B cell (primary cell): Measurements from ENCODE around the gene MOXD1. TPM values are rescaled to one million over a fixed set of nuclear protein-coding genes. Genes with fewer than 3 reads are reported as not detected.

ENCODE experiments used
- ATAC-seq: fragments of 200-7000 bp; cut with Tn5 transposase; one replicate; pipeline ENCODE4 v1.10.0; 2021; ENCODE audit warnings: low read depth, mild to moderate bottlenecking, moderate number of reproducible peaks, moderate library complexity
- CTCF ChIA-PET: fragments of 350-600 bp; sonication (Branson Sonifier 250); formaldehyde crosslinking; loops from one replicate; lab custom pipeline; 2021; ENCODE audit warnings: antibody characterized with exemption, inconsistent platforms; lab: Charles Lee
- POLR2A ChIA-PET: fragments of 350-600 bp; sonication (Branson Sonifier 250); formaldehyde crosslinking; loops from one replicate; lab custom pipeline; 2021; ENCODE audit warnings: antibody characterized with exemption; lab: Charles Lee
- DNase-seq: peaks from one replicate; pipeline ENCODE4 v3.0.0; 2013
- H2AFZ ChIP-seq: 2 replicates; pipeline ENCODE4 v1.6.1; 2012; ENCODE audit warnings: mild to moderate bottlenecking, low read depth, low read length; ENCODE audit not compliant: insufficient read depth, poor library complexity, severe bottlenecking
- H3K27ac ChIP-seq, 2 donors: 1 replicate in 1 of 2; 2 replicates in 1 of 2; pipeline ENCODE4 v1.5.1; 2012 to 2013; ENCODE audit warnings: low read length in 2 of 2, mild to moderate bottlenecking in 2 of 2, moderate library complexity in 1 of 2
- H3K27me3 ChIP-seq, 4 experiments: fragments of 200-600 bp in 1 of 4; sonication (generic) in 1 of 4; replicated peaks in 1 of 4; 1 replicate in 2 of 4; 2 replicates in 2 of 4; pipeline versions ENCODE4 v1.6.1 to v1.7.0; 2013 to 2016; ENCODE audit warnings: low read length in 3 of 4, mild to moderate bottlenecking in 2 of 4, mixed read lengths in 1 of 4, moderate library complexity in 1 of 4; ENCODE audit not compliant: insufficient read depth in 4 of 4, control insufficient read depth in 3 of 4; ENCODE audit errors: control extremely low read depth in 1 of 4
- H3K36me3 ChIP-seq, 2 experiments: replicated peaks in 1 of 2; 1 replicate in 1 of 2; 2 replicates in 1 of 2; pipeline versions ENCODE4 v1.6.1 to v1.7.1; 2013; ENCODE audit warnings: low read length in 1 of 2; ENCODE audit not compliant: insufficient read depth in 2 of 2, control insufficient read depth in 1 of 2; ENCODE audit errors: control extremely low read depth in 1 of 2, extremely low read depth in 1 of 2
- H3K4me1 ChIP-seq, 2 donors: fragments of 200-600 bp in 1 of 2; sonication (generic) in 1 of 2; 1 replicate in 1 of 2; 2 replicates in 1 of 2; pipeline versions ENCODE4 v1.5.1 to v1.6.1; 2013 to 2017; ENCODE audit warnings: low read length in 2 of 2; ENCODE audit not compliant: control insufficient read depth in 2 of 2, insufficient read depth in 2 of 2
- H3K4me2 ChIP-seq: replicated peaks from 2 replicates; pipeline ENCODE3; 2012; ENCODE audit warnings: mild to moderate bottlenecking, low read depth, low read length; ENCODE audit not compliant: poor library complexity, severe bottlenecking
- H3K4me3 ChIP-seq, 5 experiments: fragments of 200-600 bp in 1 of 5; sonication (generic) in 1 of 5; 1 replicate in 3 of 5; 2 replicates in 2 of 5; pipeline versions ENCODE4 v1.5.1 to v1.7.0; 2011 to 2016; ENCODE audit warnings: low read length in 4 of 5, mild to moderate bottlenecking in 4 of 5, low read depth in 2 of 5, control low read depth in 1 of 5, moderate library complexity in 1 of 5; ENCODE audit not compliant: insufficient read depth in 1 of 5; ENCODE audit errors: control extremely low read depth in 1 of 5, extremely low read depth in 1 of 5
- H3K79me2 ChIP-seq: fragments of 200-600 bp; sonication (generic); one replicate; pipeline ENCODE4 v1.6.0; 2016; ENCODE audit warnings: low read length; ENCODE audit not compliant: control insufficient read depth, insufficient read depth
- H3K9ac ChIP-seq: fragments of 200-600 bp; sonication (generic); 2 replicates; pipeline ENCODE4 v1.6.1; 2017; ENCODE audit warnings: mild to moderate bottlenecking, low read length, moderate library complexity
- H3K9me3 ChIP-seq, 3 donors: one replicate each; pipeline versions ENCODE4 v1.6.1 to v1.7.1; 2013; ENCODE audit warnings: low read length in 2 of 3; ENCODE audit not compliant: control insufficient read depth in 2 of 3, insufficient read depth in 1 of 3; ENCODE audit errors: control extremely low read depth in 1 of 3
- H4K20me1 ChIP-seq: 2 replicates; pipeline ENCODE4 v1.6.0; 2012; ENCODE audit warnings: mild to moderate bottlenecking, low read length; ENCODE audit not compliant: insufficient read depth, control insufficient read depth, poor library complexity, severe bottlenecking
- H3K27ac Mint-ChIP-seq: one replicate; pipeline ENCODE4 v1.8.0; 2021; ENCODE audit warnings: mixed read lengths
- H3K27me3 Mint-ChIP-seq: one replicate; pipeline ENCODE4 v1.8.0; 2021; ENCODE audit warnings: mixed read lengths
- H3K4me1 Mint-ChIP-seq: one replicate; pipeline ENCODE4 v1.8.0; 2021; ENCODE audit warnings: mixed read lengths
- H3K4me3 Mint-ChIP-seq: one replicate; pipeline ENCODE4 v1.8.0; 2021; ENCODE audit warnings: mixed read lengths
- H3K9me3 Mint-ChIP-seq: one replicate; pipeline ENCODE4 v1.8.0; 2022; ENCODE audit warnings: mixed read lengths; ENCODE audit not compliant: insufficient read depth
- CTCF ChIP-seq: fragments of 200-600 bp; IDR thresholded peaks from one replicate; pipeline ENCODE4 v1.8.0; 2022; ENCODE audit warnings: antibody characterized with exemption, mild to moderate bottlenecking
- EZH2 ChIP-seq: IDR thresholded peaks from 2 replicates; pipeline ENCODE4 v1.6.1; 2012; ENCODE audit warnings: borderline replicate concordance, low read depth, mild to moderate bottlenecking, moderate library complexity, low read length; ENCODE audit not compliant: insufficient read depth, poor library complexity, severe bottlenecking
- WGBS: methylation state at CpG from one replicate; pipeline ENCODE4 v1.1.5; 2013; ENCODE audit warnings: missing lambda C conversion rate; ENCODE audit not compliant: insufficient coverage; 5-methylcytosine and 5-hydroxymethylcytosine counted together
- intact Hi-C: fragments of 100-400 bp; cut with micrococcal nuclease; formaldehyde crosslinking; loops from one replicate; pipeline ENCODE4 v1.10.0; 2022
- polyA plus RNA-seq: library from polyadenylated mRNA; depleted of rRNA; stranded (reverse); fragments of >200 nt; gene quantifications from 2 replicates; pipeline ENCODE4 v1.2.3, GENCODE V29; 2012
- total RNA-seq, 2 donors: library from RNA; stranded (reverse); fragments of 120-200 nt in 1 of 2; gene quantifications; 1 replicate in 1 of 2; 2 replicates in 1 of 2; pipeline versions ENCODE4 v1.2.3 to v1.2.4, GENCODE V29; 2013 to 2022

The MOXD1 gene
- total and polyA plus RNA-seq, 2 donors (not counting 1 experiment from before 2014, with no cell fraction given): 1.5 to 7.0 TPM

- Histone ChIP-seq H3K4me3 (no peak overlapping the region), H2AFZ (no peak overlapping the region), H3K9ac (no peak overlapping the region), H3K9me3 (no peaks in the 10 kb centered on the region), H3K36me3 (no peaks in the 10 kb centered on the region), H3K27ac (no peak overlapping the region), H3K4me1 (peaks cover 0 to 5% of the 10 kb centered on the region in 2 donors), H3K79me2 (no peaks in the 10 kb centered on the region), H3K4me2 (no peak overlapping the region), H4K20me1 (no peaks in the 10 kb centered on the region), H3K27me3 (no peaks in the 10 kb centered on the region)
- no peak for DNase-seq
- CTCF ChIA-PET: interaction anchor here (1.2 to 3.0 kb wide), 2 partner anchors 51 to 62 kb away, joined by 7 to 10 read pairs; no protein-coding TSS in a partner anchor
- peaks cover 4% of the 10 kb centered on the region for H3K4me1 Mint-ChIP-seq
- peaks cover 3% of the 10 kb centered on the region for H3K9me3 Mint-ChIP-seq
- no peak for ATAC-seq
- intact Hi-C loops: no loop called here
- POLR2A ChIA-PET: no interaction called here
- H3K4me3 Mint-ChIP-seq: no peak overlapping the region
- TF ChIP-seq EZH2 (no peak), CTCF (no peak)
- H3K27ac Mint-ChIP-seq: no peak overlapping the region
- no peaks in the 10 kb centered on the region for H3K27me3 Mint-ChIP-seq
- WGBS: no CpG with 5 or more reads among the region's 5 CpGs
Observed at GRCh38 chr6:132330759-132331158, 70.5 kb downstream of the MOXD1 start.

GRCh38 chr6:132322398-132322797, 78.9 kb downstream of the MOXD1 start:
- DNase-seq: no peak
- no peak overlapping the region for H3K9ac ChIP-seq
- H3K9me3 ChIP-seq: peaks cover 0 to 3% (median 0%) of the 10 kb centered on the region in 3 donors
- Mint-ChIP-seq H3K4me3 (no peak overlapping the region), H3K27me3 (no peaks in the 10 kb centered on the region), H3K27ac (no peak overlapping the region), H3K4me1 (peaks cover 5% of the 10 kb centered on the region), H3K9me3 (peaks cover 3% of the 10 kb centered on the region)
- no peaks in the 10 kb centered on the region for H3K36me3 ChIP-seq
- no peaks in the 10 kb centered on the region for H4K20me1 ChIP-seq
- WGBS: 27% methylated on average over 2 of the region's 2 CpGs
- TF ChIP-seq EZH2 (no peak), CTCF (no peak)
- H3K4me1 ChIP-seq: peaks cover 0 to 8% of the 10 kb centered on the region in 2 donors
- H3K4me3 ChIP-seq: no peak overlapping the region
- H3K4me2 ChIP-seq: no peak overlapping the region
- no peak overlapping the region for H3K27ac ChIP-seq
- CTCF ChIA-PET: interaction anchor here (1.1 to 1.9 kb wide), 4 partner anchors 22 to 162 kb away, joined by 3 to 6 read pairs (median 4); no protein-coding TSS in a partner anchor
- no peak for ATAC-seq
- no peak overlapping the region for H2AFZ ChIP-seq
- no peaks in the 10 kb centered on the region for H3K27me3 ChIP-seq
- H3K79me2 ChIP-seq: no peaks in the 10 kb centered on the region
- intact Hi-C loops: no loop called here
- POLR2A ChIA-PET: no interaction called here
